ENCODE measurements around the gene CPED1. TPM values are rescaled to one million over a fixed set of nuclear protein-coding genes. Genes with fewer than 3 reads are reported as not detected.
"Not testable (repeated sequence)": the region's sequence is repeated elsewhere in the genome, so short reads cannot be mapped to it uniquely, and the experiment has no call there.

Gene CPED1
- total RNA-seq, 2 donors from 2014 or later: not detected

DNA sequence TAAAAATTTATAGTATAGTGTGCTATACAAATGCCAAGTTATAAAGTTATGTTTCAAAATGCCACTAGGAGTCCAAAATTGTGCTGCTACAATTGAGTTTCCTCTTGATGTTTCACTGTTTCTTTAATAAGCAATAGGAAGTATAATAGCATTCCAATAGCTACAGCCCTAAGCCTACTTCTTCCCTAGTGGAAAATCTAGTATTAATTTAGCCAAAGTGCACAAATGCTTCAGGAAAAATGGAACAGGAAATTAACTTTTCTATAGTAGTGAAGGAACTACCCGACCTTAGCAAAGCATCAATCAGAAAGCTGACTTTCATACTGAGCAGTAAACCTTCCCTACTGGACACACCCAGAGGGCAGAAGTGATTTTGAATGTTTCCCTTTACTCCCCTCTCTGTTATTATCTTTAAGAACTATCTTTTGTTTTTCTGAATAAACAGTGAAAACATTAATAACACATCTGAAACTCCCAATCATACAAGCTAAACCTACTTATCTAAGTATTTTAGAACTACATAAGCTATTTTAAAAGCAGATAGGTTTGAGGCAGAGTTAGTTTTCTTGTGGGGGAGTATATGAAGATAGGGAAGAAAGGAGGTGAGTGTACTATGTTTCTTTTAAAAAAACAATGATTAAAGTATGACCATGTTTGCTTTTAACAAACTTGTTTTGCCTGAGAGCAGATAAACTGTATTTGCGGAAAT, 13.7 kb downstream of the CPED1 start:
- Mint-ChIP-seq H3K36me3 (no peaks in the 10 kb centered on the region), H3K9me3 (no peaks in the 10 kb centered on the region), H3K27ac (no peak overlapping the region)
- DNase-seq (ENCODE audit: low spot score in 2 of 2) (no peak), ATAC-seq (no peak)

DNA sequence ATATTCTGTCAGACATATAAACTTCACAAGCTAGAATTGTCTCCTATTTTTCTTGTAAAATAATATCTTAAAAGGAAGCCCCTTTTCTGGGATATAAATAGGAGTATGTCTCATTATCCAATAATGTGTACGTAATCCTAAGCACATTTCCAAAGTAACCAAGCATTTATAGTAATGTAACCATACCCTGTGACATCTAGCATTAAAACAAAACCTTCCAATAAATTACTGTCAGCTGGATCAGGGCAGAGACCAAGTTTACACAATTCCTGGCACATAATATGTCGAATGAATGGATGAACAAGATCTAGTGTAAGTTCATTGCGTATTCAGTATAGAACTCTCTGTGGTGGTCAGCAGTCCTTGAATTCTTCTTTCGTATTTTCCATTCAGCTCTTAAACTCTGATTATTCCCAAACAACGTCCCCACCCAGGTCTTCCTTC, 14.3 kb downstream of the CPED1 start:
- ATAC-seq: no peak
- DNase-seq (ENCODE audit: low spot score in 2 of 2): no peak
- Mint-ChIP-seq H3K9me3 (no peaks in the 10 kb centered on the region), H3K36me3 (no peaks in the 10 kb centered on the region), H3K27ac (no peak overlapping the region)

DNA sequence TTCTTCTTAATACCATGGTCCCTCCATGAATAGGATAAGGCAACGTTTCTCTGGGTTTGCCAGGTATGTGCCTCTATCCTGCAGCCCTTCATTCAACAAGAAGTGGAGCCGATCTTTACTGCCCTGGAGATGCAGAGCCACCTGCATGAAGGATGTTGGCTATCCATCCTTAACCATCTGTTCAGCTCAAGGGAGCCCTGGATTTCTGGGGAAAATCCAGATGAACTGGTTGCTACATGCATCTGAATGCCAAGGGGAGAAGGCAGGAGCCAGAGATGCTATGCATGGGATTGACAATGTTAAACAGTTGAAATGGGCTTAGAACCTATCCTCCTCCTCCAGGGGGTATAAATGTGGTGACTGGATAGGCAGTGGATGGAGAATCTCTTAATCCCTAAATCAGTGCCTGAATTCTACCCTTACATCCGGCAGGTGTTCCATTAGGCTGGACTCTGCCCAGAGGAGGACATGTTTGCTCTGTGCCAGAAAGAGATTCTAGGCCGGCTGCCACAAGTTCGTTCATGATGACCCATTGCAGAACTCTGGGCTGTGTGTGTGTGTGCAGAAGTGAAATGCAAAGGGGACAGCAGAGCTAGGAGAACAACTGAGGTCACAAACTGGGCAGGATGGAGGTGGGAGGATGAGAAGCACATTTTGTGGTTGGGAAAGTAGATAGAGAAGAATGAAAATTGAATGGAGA, 15.6 kb downstream of the CPED1 start:
- no peaks in the 10 kb centered on the region for H3K36me3 Mint-ChIP-seq
- no peak for DNase-seq (ENCODE audit: low spot score in 2 of 2)
- ATAC-seq: no peak
- H3K9me3 Mint-ChIP-seq: no peaks in the 10 kb centered on the region
- H3K27ac Mint-ChIP-seq: no peak overlapping the region

DNA sequence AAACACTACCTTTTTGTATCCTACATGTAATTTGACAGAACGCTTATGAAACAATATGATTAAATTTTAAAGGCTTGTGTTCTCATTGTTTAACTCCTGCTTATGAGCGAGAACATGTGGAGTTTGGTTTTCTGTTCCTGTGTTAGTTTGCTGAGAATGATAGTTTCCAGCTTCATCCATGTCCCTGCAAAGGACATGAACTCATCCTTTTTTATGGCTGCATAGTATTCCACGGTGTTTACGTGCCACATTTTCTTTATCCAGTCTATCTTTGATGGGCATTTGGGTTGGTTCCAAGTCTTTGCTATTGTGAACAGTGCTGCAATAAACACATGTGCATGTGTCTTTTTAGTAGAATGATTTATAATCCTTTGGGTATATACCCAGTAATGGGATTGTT, 16.5 kb downstream of the CPED1 start:
- H3K27ac Mint-ChIP-seq; DNase-seq (ENCODE audit: low spot score in 2 of 2); H3K9me3 Mint-ChIP-seq; ATAC-seq; H3K36me3 Mint-ChIP-seq: not testable (repeated sequence)

DNA sequence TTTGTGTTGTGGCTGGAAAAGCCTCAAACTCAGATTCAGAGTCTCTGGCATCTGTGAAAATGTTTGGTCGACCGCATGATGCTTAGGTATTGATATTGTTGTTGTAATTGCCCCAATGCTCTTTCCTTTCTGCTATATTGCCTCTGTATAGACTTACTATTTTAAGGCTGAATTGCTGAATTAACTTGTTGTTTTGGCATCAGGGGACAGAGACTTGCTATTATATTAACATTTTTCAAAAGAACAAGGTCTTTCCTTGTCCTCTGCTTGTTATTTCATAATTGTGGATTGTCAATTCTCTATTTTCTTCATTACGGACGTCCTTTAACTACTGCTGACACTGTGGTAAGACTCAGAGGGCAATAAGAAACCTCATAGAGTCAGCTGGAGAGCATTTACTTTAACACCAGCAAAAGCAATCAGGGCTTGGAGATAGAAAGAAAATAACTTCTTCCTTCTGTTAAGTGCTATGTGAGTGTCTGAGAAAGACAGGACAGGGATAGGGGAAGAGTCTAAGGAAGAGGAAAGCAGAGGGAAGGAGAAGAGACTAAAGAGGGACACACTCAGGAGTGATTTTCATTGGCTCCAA, 17.6 kb downstream of the CPED1 start:
- DNase-seq (ENCODE audit: low spot score in 2 of 2) (no peak), ATAC-seq (no peak)
- H3K36me3 Mint-ChIP-seq: no peaks in the 10 kb centered on the region
- no peak overlapping the region for H3K27ac Mint-ChIP-seq
- H3K9me3 Mint-ChIP-seq: no peaks in the 10 kb centered on the region

DNA sequence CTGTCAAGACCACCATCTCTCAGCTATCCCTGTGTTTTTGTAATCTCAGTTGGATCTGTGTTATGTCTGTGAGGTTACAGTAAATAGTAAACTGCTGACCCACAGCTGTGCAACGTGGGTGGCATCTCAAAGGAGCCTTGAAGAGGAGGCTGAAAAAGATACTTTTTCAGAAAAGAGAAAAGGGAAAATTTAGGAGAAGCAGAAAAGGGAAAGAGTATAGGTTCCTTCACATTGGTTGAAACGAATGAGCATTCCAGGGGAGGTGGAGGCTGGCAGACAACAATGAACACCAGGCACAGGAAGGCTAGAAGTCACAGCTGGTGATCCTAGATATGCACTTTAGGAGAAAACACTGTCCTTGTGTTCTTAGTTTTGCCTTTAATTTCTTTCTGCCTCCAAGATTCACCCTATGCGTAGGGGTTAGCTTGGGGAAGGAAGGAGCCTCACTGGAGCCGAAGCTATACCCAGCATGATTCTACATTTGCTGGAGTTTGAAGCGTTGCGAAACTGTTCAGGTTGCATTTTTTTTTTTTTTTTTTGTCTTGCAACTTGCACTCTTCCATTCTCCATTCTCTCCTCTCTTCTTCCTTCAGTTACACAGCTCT, 18.3 kb downstream of the CPED1 start:
- no peak for DNase-seq (ENCODE audit: low spot score in 2 of 2)
- ATAC-seq: no peak
- Mint-ChIP-seq H3K27ac (no peak overlapping the region), H3K36me3 (no peaks in the 10 kb centered on the region), H3K9me3 (no peaks in the 10 kb centered on the region)

DNA sequence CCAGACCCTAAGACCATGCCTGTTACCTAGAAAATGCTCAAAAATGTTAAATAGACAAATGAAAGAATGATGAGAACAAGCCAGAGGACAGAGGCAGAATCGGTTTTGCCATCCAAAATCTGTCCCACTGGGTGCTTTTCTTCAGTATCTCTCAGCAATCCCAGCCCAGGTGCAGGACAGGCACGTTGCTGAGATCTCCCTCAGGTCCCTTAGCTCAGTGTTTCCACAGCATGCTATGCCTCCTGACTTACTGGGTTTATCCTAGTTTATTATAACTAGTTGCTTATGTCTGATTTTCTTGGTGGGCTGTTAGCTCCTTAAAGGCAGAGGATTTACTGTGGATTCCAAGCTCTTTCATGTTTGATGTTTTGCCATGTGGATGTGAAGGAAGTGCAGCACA, 20.3 kb downstream of the CPED1 start:
- H3K9me3 Mint-ChIP-seq: no peaks in the 10 kb centered on the region
- H3K27ac Mint-ChIP-seq: no peak overlapping the region
- DNase-seq (ENCODE audit: low spot score in 2 of 2) (no peak), ATAC-seq (no peak)
- no peaks in the 10 kb centered on the region for H3K36me3 Mint-ChIP-seq

DNA sequence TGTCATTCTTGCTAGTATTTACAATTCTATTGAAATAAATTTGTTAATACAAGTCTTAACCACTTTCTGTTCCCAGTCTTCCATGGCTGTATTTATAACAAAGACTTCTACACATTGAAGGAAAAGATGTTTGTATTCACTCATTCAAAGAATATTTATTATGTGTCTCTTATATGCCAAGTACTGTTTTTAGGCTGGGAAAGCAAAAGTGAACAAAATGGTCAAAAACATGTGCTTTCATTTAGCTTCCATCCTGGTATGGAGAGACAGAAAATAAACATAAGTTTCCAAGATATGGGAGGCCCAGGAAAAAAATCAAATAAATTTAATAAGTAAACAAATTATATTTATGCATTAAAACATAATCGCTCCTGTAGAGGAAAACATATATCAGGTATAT, 22.9 kb downstream of the CPED1 start:
- H3K36me3 Mint-ChIP-seq: no peaks in the 10 kb centered on the region
- no peak overlapping the region for H3K27ac Mint-ChIP-seq
- DNase-seq (ENCODE audit: low spot score in 2 of 2) (no peak), ATAC-seq (no peak)
- H3K9me3 Mint-ChIP-seq: no peaks in the 10 kb centered on the region

DNA sequence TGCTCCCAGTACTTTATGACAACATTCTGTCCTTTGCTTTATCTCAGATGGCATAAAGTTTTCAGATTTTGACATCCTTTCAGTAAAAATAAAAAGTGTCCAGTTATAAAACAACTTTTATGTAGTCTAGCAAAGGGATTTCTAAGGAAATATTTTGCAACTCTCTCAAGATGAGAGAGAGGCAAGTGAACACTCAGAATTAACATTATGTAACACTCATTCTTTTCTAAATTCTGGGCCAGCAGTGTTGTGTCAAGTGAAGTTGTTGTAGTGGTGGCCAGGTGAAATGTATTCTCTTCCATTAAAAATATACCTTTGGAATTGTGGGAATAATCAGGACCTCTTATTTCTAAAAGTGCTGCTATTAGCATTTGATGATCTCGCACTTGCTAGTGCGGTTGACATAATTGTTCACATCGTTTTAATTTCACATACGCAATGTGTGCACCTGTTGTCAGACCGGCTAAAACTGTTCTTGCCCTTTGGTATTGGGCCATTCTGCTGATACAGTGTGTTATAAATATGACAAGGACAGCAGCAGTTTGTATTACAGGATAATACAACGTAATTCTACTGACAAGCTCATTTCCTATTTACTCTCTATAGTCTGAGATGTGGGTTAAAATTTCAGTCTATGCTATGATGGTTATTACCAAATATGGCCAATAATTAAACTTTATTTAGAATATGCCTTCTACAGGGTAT, 23.8 kb downstream of the CPED1 start:
- Mint-ChIP-seq H3K27ac (no peak overlapping the region), H3K9me3 (no peaks in the 10 kb centered on the region), H3K36me3 (no peaks in the 10 kb centered on the region)
- no peak for ATAC-seq
- no peak for DNase-seq (ENCODE audit: low spot score in 2 of 2)

DNA sequence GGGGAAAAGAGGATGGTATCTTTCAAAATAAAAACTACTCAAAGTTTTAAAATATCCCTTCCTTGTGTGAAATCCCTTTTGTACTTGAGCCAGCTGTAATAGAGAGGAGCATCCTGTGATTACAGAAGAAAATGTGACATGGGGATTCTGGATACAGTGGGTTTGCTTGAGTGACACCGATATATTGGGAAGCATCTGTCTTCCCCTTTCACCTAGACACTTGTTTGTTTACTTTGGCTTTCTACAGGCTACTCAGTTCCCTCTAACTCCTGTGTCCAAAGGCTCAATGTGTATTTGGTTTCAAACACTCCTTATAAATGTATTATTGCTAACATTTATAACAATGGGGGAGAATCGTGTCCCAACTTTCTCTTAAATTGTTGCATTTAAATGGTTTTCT, 24.4 kb downstream of the CPED1 start:
- Mint-ChIP-seq H3K36me3 (no peaks in the 10 kb centered on the region), H3K9me3 (no peaks in the 10 kb centered on the region), H3K27ac (no peak overlapping the region)
- DNase-seq (ENCODE audit: low spot score in 2 of 2): no peak
- no peak for ATAC-seq

DNA sequence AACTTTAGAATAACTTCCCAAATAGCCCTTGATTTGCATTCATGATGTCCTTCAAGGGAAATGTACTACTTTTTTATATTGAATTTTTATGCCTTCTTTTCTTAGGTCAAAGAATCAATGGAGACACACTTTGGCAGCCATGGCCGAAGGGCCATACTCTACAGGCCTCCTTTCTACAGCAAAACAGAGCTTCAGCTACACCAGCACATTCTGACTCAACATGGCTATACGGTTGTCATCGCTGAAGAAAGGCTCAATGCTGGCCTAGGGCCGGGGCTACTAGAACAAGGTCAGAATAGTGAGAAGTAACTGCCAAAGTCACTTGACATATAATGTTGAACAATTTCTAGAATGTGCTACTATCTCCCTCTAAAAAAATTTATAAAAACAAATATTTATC, 27.0 kb downstream of the CPED1 start:
- H3K9me3 Mint-ChIP-seq: no peaks in the 10 kb centered on the region
- no peaks in the 10 kb centered on the region for H3K36me3 Mint-ChIP-seq
- no peak overlapping the region for H3K27ac Mint-ChIP-seq
- DNase-seq (ENCODE audit: low spot score in 2 of 2): no peak
- no peak for ATAC-seq

DNA sequence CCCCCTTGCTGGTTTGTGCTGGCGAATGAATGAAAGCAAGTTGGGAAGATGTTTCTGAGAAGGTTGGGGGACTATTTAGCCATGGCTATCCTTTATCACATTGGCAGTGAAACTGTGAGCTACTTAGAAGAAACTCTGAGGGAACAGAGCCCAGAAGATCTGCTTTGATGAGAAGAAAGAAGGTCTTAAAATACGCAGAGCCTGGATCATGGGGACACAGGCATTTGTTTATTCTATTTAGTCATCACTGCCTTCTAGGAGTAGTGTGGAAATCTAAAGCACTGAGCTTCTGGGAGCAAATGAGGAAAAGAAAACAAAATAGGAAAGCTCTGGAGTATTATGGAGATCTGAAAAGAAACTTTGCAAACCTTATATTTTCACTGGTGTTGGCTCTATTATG, 28.5 kb downstream of the CPED1 start:
- no peaks in the 10 kb centered on the region for H3K9me3 Mint-ChIP-seq
- no peak overlapping the region for H3K27ac Mint-ChIP-seq
- ATAC-seq: no peak
- H3K36me3 Mint-ChIP-seq: no peaks in the 10 kb centered on the region
- no peak for DNase-seq (ENCODE audit: low spot score in 2 of 2)

DNA sequence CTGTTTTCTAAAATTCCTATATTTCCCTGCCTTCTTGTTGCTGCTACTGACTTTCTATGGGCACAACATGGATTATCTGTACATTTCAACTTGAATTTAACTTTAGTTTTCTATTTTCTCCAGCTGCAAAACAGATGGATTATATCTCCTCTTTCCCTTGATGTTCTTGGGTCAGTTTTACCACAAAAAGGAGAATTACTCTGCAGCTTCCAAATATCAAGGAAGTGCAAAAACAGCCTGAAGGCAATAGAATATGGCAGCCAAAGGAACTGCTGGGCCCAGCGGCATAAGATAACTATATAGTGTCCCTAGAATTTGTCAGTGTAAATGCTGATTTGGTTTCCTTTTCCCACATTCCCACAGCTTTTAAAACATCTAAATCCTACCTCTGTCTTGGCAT, 29.1 kb downstream of the CPED1 start:
- Mint-ChIP-seq H3K36me3 (no peaks in the 10 kb centered on the region), H3K9me3 (no peaks in the 10 kb centered on the region), H3K27ac (no peak overlapping the region)
- DNase-seq (ENCODE audit: low spot score in 2 of 2) (no peak), ATAC-seq (no peak)

DNA sequence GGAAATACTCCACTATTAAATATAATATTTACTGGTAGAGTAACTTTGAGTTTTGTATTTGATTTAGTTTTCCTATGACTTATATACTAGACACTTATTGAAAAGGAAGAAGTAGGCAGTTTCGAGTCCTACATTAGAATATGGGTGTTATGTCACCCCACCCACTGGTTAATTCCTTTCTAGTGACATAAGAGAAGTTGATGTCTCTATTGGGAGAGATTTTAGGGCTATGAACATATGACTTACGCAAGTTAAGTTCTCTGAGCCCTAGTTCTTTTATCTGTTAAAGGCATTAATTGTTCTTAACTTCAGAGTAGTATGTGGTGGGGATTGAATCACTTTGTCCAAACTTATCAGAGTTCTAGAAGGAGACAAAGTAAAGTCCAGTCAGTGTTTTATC, 30.5 kb downstream of the CPED1 start:
- Mint-ChIP-seq H3K36me3 (no peaks in the 10 kb centered on the region), H3K27ac (no peak overlapping the region), H3K9me3 (no peaks in the 10 kb centered on the region)
- no peak for ATAC-seq
- DNase-seq (ENCODE audit: low spot score in 2 of 2): no peak

DNA sequence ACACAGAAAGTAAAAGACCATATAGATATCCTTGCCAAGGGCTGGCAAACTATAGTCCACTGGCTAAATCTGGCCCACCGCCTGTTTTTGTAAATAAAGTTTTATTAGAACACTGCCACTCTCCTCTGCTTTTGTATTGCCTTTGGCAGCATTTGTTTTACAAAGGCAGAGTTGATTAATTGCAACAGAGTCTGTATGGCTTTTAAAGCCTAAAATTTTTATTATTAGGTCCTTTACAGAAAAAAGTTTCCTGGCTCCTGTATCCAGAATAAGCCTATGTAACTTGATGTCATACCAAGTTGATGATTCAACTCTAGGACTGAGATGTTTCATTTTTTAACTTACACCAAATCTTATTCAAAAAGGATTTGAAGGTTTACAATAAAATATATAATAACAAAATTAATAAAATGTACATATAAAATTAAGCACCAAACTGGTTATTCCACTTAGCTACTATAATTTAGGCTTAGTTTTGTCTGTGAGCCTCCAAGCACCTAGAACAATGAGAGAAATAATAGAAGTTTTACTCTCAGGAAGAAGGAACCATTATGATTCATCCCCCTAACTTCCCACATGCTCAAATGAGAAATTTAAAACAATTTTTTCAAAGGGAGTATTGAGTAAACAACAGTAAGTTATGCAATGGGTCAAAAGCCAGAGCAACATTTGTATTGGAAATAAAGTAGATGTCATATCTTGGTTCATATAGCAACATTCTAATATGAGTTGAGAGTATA, 31.9 kb downstream of the CPED1 start:
- Mint-ChIP-seq H3K27ac (no peak overlapping the region), H3K9me3 (no peaks in the 10 kb centered on the region), H3K36me3 (no peaks in the 10 kb centered on the region)
- DNase-seq (ENCODE audit: low spot score in 2 of 2) (no peak), ATAC-seq (no peak)

All from activated naive CD4-positive, alpha-beta T cell treated with anti-CD3 and anti-CD28 coated beads, Interleukin-2, amount 50 U/mL, for 72 hours (primary cell).